ENCODE measurements around the gene ALG13.

ALG13 gene

DNA sequence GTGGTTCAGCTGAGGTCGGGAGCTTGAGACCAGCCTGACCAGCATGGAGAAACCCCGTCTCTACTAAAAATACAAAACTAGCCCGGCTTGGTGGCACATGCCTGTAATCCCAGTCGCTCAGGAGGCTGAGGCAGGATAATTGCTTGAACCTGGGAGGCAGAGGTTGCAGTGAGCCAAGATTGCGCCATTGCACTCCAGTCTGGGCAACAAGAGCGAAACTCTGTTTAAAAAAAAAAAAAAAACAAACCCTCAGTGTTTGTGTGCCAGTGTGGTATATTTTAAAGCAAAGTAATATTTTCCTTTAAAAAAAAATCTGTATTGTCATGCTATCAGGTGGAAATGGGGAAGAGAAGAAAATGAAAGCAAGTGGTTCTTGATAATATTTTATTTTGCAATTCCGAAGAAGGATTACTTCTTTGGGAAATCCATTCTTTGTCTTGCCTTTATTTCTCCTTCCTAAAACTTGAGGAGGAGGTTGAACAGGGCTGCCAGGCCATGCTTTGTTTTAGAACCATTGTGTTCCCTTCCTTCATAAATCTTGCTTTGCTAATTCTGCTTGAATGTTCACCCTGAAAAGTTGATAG lies 14.4 kb downstream of the ALG13 start:
- DNase-seq (ENCODE audit: extremely low read depth, low read depth) = no peak
- no peak overlapping the region for H3K4me3 ChIP-seq (replicated peaks; ENCODE audit: low read depth, low read length)
- TF ChIP-seq, protein P1, sequence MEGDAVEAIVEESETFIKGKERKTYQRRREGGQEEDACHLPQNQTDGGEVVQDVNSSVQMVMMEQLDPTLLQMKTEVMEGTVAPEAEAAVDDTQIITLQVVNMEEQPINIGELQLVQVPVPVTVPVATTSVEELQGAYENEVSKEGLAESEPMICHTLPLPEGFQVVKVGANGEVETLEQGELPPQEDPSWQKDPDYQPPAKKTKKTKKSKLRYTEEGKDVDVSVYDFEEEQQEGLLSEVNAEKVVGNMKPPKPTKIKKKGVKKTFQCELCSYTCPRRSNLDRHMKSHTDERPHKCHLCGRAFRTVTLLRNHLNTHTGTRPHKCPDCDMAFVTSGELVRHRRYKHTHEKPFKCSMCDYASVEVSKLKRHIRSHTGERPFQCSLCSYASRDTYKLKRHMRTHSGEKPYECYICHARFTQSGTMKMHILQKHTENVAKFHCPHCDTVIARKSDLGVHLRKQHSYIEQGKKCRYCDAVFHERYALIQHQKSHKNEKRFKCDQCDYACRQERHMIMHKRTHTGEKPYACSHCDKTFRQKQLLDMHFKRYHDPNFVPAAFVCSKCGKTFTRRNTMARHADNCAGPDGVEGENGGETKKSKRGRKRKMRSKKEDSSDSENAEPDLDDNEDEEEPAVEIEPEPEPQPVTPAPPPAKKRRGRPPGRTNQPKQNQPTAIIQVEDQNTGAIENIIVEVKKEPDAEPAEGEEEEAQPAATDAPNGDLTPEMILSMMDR (IDR thresholded peaks at IDR 0.05; ENCODE audit: low read depth, low read length, missing control alignments) = no peak

DNA sequence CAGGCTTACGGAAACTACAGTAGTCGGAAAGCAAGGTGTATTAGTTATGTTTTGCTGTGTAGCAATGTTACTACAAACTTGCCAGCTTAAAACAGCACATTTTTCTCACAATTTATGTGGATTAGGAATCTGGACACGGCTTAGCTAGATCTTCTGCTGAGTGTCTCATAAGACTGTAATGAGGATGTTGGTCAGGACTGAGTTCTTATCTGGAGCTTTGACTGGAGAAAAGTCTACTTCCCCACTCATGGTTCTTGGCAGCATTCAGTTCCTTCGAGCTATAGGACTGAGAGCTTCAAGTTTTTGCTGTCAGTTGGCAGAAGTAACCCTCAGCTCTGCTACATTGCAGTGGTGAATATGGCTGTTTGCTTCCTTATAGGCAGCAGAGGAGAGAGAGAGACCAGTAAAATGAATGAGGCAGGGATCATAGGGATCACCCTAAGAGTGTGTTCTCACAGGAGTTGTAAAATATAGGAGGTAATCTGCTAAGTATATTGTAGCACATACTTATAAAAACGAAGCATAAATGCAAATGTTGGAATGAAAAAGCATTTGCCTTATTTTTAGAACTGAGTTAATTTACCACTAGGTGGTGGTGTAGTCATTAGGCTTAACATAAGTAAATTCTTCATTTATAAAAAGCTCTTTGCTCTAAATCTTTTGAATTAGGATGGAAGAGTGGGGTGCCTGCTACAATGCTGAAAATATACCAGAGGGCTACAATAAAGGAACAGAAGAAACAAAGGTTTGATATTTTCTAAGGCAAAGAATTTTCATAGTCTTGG lies 38.6 kb downstream of the ALG13 start:
- TF ChIP-seq, protein P1 (IDR thresholded peaks at IDR 0.05; ENCODE audit: low read depth, low read length, missing control alignments) = no peak
- no peak overlapping the region for H3K4me3 ChIP-seq (replicated peaks; ENCODE audit: low read depth, low read length)
- DNase-seq (ENCODE audit: extremely low read depth, low read depth) = no peak

DNA sequence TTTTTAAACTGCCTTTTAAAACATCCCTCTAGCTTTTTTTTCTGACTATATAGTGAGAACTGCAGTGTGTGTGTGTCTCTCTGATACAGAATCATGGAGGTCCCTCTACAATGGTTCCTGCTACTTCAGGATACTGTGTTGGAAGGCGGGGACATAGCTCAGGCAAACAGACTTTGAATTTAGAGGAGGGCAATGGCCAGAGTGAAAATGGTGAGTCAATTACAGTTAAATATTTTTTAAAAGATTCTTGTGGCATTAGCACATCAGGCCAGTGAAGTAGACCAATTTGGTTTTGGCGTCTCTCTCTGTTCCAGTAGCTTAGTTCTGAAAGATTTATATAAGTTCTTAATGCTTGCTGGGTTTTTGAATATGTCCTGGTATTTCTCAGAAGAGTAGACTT lies 47.1 kb downstream of the ALG13 start:
- TF ChIP-seq, protein P1 (IDR thresholded peaks at IDR 0.05; ENCODE audit: low read depth, low read length, missing control alignments) = no peak
- no peak for DNase-seq (ENCODE audit: extremely low read depth, low read depth)
- no peak overlapping the region for H3K4me3 ChIP-seq (replicated peaks; ENCODE audit: low read depth, low read length)

DNA sequence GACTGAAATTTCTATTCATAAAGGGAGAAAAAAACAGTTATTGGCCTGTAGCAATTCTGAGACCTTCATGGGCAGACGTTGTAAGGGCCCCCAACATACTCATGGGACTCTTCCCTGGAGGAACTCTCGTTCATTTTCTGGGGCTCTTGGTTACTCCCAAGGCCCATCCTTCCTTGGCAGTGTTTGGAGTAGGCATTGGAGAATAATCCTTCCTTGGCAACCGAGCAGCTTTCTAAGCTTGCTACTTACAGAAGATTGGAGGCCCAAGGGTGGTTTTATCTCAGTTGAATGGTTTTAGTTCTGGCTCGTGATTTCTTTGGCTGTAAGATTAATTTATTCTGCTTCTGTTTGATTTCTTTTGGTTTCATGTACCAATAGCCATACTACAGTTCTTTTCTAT lies 50.4 kb downstream of the ALG13 start:
- DNase-seq (ENCODE audit: extremely low read depth, low read depth) = no peak
- TF ChIP-seq, protein P1 (IDR thresholded peaks at IDR 0.05; ENCODE audit: low read depth, low read length, missing control alignments) = no peak
- H3K4me3 ChIP-seq (replicated peaks; ENCODE audit: low read depth, low read length) = no peak overlapping the region

DNA sequence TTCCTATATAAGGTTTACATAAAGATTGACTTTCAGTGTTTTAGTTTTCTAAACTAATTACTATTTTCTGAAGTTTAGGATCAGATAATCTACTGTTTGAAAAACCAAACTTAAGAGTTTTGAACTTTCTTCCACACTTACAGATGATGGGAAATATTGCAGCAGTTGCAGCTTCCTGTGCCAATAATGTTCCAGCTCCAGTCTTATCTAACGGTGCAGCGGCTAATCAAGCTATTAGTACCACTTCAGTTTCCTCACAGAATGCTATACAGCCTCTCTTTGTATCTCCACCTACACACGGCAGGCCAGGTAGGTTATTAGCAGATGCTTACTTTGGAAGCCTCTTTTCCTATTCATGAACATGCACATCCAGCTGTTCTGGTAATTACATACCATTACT lies 55.6 kb downstream of the ALG13 start:
- no peak overlapping the region for H3K4me3 ChIP-seq (replicated peaks; ENCODE audit: low read depth, low read length)
- TF ChIP-seq, protein P1 (IDR thresholded peaks at IDR 0.05; ENCODE audit: low read depth, low read length, missing control alignments) = no peak
- DNase-seq (ENCODE audit: extremely low read depth, low read depth) = no peak

DNA sequence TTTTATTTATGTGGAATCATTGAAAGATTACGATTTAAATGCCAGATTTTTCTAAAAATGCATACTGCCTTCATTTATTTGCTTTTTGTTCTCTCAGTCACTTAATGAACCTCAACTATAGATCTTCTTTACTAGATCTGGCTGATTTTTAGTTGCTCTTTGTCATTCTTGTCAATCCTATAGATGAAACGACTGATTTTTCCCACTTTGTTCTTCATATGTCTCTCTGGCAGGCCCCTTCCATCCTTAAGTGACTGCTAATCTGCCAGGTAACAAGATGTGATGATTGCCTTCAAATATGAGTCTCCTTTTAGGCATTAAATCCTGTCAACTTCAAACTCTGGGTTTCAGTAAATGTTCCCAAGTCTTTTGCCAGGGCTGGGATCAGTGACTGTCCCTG lies 61.0 kb downstream of the ALG13 start:
- DNase-seq (ENCODE audit: extremely low read depth, low read depth) = no peak
- H3K4me3 ChIP-seq (replicated peaks; ENCODE audit: low read depth, low read length) = no peak overlapping the region
- TF ChIP-seq, protein P1 (IDR thresholded peaks at IDR 0.05; ENCODE audit: low read depth, low read length, missing control alignments) = no peak
